H9 (cell line): ENCODE results near the gene BOD1L1. TPM values are rescaled to one million over a fixed set of nuclear protein-coding genes. Genes with fewer than 3 reads are reported as not detected.

Source experiments
- DNase-seq: peaks from one replicate; pipeline ENCODE4 v3.0.0-alpha.2; 2017
- H2AFZ ChIP-seq: one replicate; pipeline ENCODE4 v1.6.1; 2013; ENCODE audit warnings: mild to moderate bottlenecking, low read length, control low read depth, moderate library complexity
- H2AK5ac ChIP-seq: 2 replicates; pipeline ENCODE4 v1.6.1; 2013; ENCODE audit warnings: low read length, control low read depth, mixed read lengths; ENCODE audit not compliant: insufficient read length
- H2BK120ac ChIP-seq: one replicate; pipeline ENCODE4 v1.6.1; 2013; ENCODE audit warnings: low read depth, mild to moderate bottlenecking, low read length, control low read depth, inconsistent platforms; ENCODE audit not compliant: poor library complexity, severe bottlenecking
- H2BK12ac ChIP-seq: 2 replicates; pipeline ENCODE4 v1.6.1; 2013; ENCODE audit warnings: low read length, control low read depth, mixed read lengths, low read depth; ENCODE audit not compliant: insufficient read length
- H2BK15ac ChIP-seq: 2 replicates; pipeline ENCODE4 v1.6.1; 2013; ENCODE audit warnings: low read depth, low read length, control low read depth
- H2BK20ac ChIP-seq: one replicate; pipeline ENCODE4 v1.6.1; 2013; ENCODE audit warnings: low read depth, mild to moderate bottlenecking, low read length, control low read depth, inconsistent platforms; ENCODE audit not compliant: poor library complexity, severe bottlenecking
- H2BK5ac ChIP-seq: 2 replicates; pipeline ENCODE4 v1.6.1; 2013; ENCODE audit warnings: low read length, control low read depth, mixed read lengths; ENCODE audit not compliant: insufficient read length
- H3K14ac ChIP-seq: 2 replicates; pipeline ENCODE4 v1.6.1; 2013; ENCODE audit warnings: low read length, control low read depth; ENCODE audit not compliant: insufficient read depth
- H3K18ac ChIP-seq: 2 replicates; pipeline ENCODE4 v1.6.1; 2013; ENCODE audit warnings: low read depth, mild to moderate bottlenecking, mixed read lengths, low read length, control low read depth; ENCODE audit not compliant: insufficient read length
- H3K23ac ChIP-seq: 2 replicates; pipeline ENCODE4 v1.6.1; 2013; ENCODE audit warnings: low read length, control low read depth, mixed read lengths, low read depth; ENCODE audit not compliant: insufficient read length
- H3K23me2 ChIP-seq: 2 replicates; pipeline ENCODE4 v1.6.1; 2013; ENCODE audit warnings: low read depth, mild to moderate bottlenecking, mixed read lengths, low read length, control low read depth; ENCODE audit not compliant: insufficient read length, poor library complexity, severe bottlenecking
- H3K27ac ChIP-seq: 2 replicates; pipeline ENCODE4 v1.5.1; 2013; ENCODE audit warnings: low read length, control low read depth, mixed read lengths, low read depth; ENCODE audit not compliant: insufficient read length
- H3K27me3 ChIP-seq: 2 replicates; pipeline ENCODE4 v1.6.1; 2013; ENCODE audit warnings: low read length, control low read depth, inconsistent platforms; ENCODE audit not compliant: insufficient read depth
- H3K4ac ChIP-seq: 2 replicates; pipeline ENCODE4 v1.6.1; 2013; ENCODE audit warnings: low read depth, mild to moderate bottlenecking, control low read depth, inconsistent platforms, low read length, moderate library complexity
- H3K4me1 ChIP-seq: 2 replicates; pipeline ENCODE4 v1.6.1; 2013; ENCODE audit warnings: low read length, control low read depth, inconsistent platforms; ENCODE audit not compliant: insufficient read depth
- H3K4me2 ChIP-seq: 2 replicates; pipeline ENCODE4 v1.6.1; 2013; ENCODE audit warnings: low read length, control low read depth, mixed read lengths; ENCODE audit not compliant: insufficient read length, insufficient read depth
- H3K56ac ChIP-seq: 2 replicates; pipeline ENCODE4 v1.6.1; 2013; ENCODE audit warnings: low read depth, mild to moderate bottlenecking, mixed read lengths, low read length, control low read depth; ENCODE audit not compliant: insufficient read length
- H3K79me1 ChIP-seq: 2 replicates; pipeline ENCODE4 v1.6.1; 2013; ENCODE audit warnings: low read depth, mild to moderate bottlenecking, moderate library complexity, low read length, control low read depth, inconsistent platforms; ENCODE audit not compliant: insufficient read depth, poor library complexity, severe bottlenecking
- H3K79me2 ChIP-seq: 2 replicates; pipeline ENCODE4 v1.6.1; 2013; ENCODE audit warnings: low read length, control low read depth, inconsistent platforms; ENCODE audit not compliant: insufficient read depth
- H3K9ac ChIP-seq: 2 replicates; pipeline ENCODE4 v1.6.1; 2013; ENCODE audit warnings: low read length, control low read depth, mixed read lengths; ENCODE audit not compliant: insufficient read length; ENCODE audit errors: extremely low read depth
- H3K9me3 ChIP-seq: one replicate; pipeline ENCODE4 v1.6.1; 2013; ENCODE audit warnings: low read depth, low read length, inconsistent platforms; ENCODE audit not compliant: control insufficient read depth
- H3T11ph ChIP-seq: one replicate; pipeline ENCODE4 v1.6.1; 2013; ENCODE audit warnings: mild to moderate bottlenecking, low read length, control low read depth, inconsistent platforms
- H4K20me1 ChIP-seq: one replicate; pipeline ENCODE4 v1.6.1; 2013; ENCODE audit not compliant: control insufficient read depth, insufficient read length, insufficient read depth
- H4K5ac ChIP-seq: 2 replicates; pipeline ENCODE4 v1.6.1; 2013; ENCODE audit warnings: low read depth, mild to moderate bottlenecking, mixed read lengths, low read length, control low read depth; ENCODE audit not compliant: insufficient read length
- H4K8ac ChIP-seq: replicated peaks from 2 replicates; pipeline ENCODE4 v1.6.1; 2013; ENCODE audit warnings: low read length, control low read depth, mixed read lengths, low read depth; ENCODE audit not compliant: insufficient read length
- H4K91ac ChIP-seq: 2 replicates; pipeline ENCODE4 v1.6.1; 2013; ENCODE audit warnings: low read depth, mild to moderate bottlenecking, moderate library complexity, mixed read lengths, low read length, control low read depth; ENCODE audit not compliant: insufficient read length
- H3K27ac Mint-ChIP-seq, 3 experiments: 2 replicates in 2 of 3; 3 replicates in 1 of 3; pipeline ENCODE4 v1.8.0; 2020 to 2021; ENCODE audit warnings: mixed read lengths in 3 of 3, mild to moderate bottlenecking in 1 of 3, moderate library complexity in 1 of 3
- H3K27me3 Mint-ChIP-seq: 2 replicates; pipeline ENCODE4 v1.8.0; 2021; ENCODE audit warnings: low read depth, mild to moderate bottlenecking, moderate library complexity, mixed read lengths
- H3K36me3 Mint-ChIP-seq, 3 experiments: 2 replicates in 2 of 3; 3 replicates in 1 of 3; pipeline ENCODE4 v1.8.0; 2020 to 2021; ENCODE audit warnings: low read depth in 3 of 3, mixed read lengths in 3 of 3; ENCODE audit not compliant: insufficient read depth in 1 of 3
- H3K4me1 Mint-ChIP-seq, 2 experiments: 2 replicates each; pipeline ENCODE4 v1.8.0; 2020; ENCODE audit warnings: mixed read lengths in 2 of 2
- H3K4me3 Mint-ChIP-seq, 2 experiments: 2 replicates in 1 of 2; 3 replicates in 1 of 2; pipeline ENCODE4 v1.8.0; 2020 to 2021; ENCODE audit warnings: mild to moderate bottlenecking in 2 of 2, mixed read lengths in 2 of 2, moderate library complexity in 1 of 2
- H3K9me3 Mint-ChIP-seq, 2 experiments: 2 replicates in 1 of 2; 3 replicates in 1 of 2; pipeline ENCODE4 v1.8.0; 2020; ENCODE audit warnings: mild to moderate bottlenecking in 2 of 2, mixed read lengths in 2 of 2, moderate library complexity in 1 of 2
- CTCF ChIP-seq: fragments of 200-600 bp; sonication (generic); conservative IDR thresholded peaks from 3 replicates; pipeline ENCODE4 v1.8.0; 2021; ENCODE audit warnings: antibody characterized with exemption, mild to moderate bottlenecking
- WGBS: extraction: QIAGEN DNeasy Blood & Tissue Kit; methylation state at CpG from one replicate; pipeline ENCODE4 v1.1.7; 2013; ENCODE audit warnings: missing lambda C conversion rate, low lambda C conversion rate, mixed read lengths; ENCODE audit not compliant: insufficient read length; ENCODE audit errors: extremely low coverage; 5-methylcytosine and 5-hydroxymethylcytosine counted together
- total RNA-seq: library from RNA; stranded (reverse); gene quantifications from 2 replicates; pipeline ENCODE4 v1.2.1, GENCODE V29; 2021

The BOD1L1 gene
- total RNA-seq, 1 experiment from 2014 or later = 37.8 TPM

- Mint-ChIP-seq H3K27ac (no peak overlapping the region), H3K9me3 (peaks cover 2 to 9% of the 10 kb centered on the region in 2 experiments; a peak in 3 of 5 replicates), H3K27me3 (peaks cover 28% of the 10 kb centered on the region), H3K4me1 (no peaks in the 10 kb centered on the region), H3K36me3 (no peaks in the 10 kb centered on the region), H3K4me3 (no peak overlapping the region)
- Histone ChIP-seq H2BK12ac (no peak overlapping the region), H3T11ph (no peak overlapping the region), H3K4me1 (no peaks in the 10 kb centered on the region), H3K23me2 (no peaks in the 10 kb centered on the region), H2BK120ac (no peak overlapping the region), H2BK5ac (no peak overlapping the region), H3K9ac (no peak overlapping the region), H3K14ac (no peak overlapping the region), H3K9me3 (no peaks in the 10 kb centered on the region), H4K20me1 (no peaks in the 10 kb centered on the region), H3K56ac (no peak overlapping the region), H2AFZ (no peak overlapping the region), H3K79me2 (no peaks in the 10 kb centered on the region), H2BK15ac (no peak overlapping the region), H3K27me3 (no peaks in the 10 kb centered on the region), H2BK20ac (no peak overlapping the region), H4K91ac (no peak overlapping the region), H3K18ac (no peak overlapping the region), H4K8ac (no peak overlapping the region), H3K4me2 (no peak overlapping the region), H2AK5ac (no peak overlapping the region), H3K27ac (no peak overlapping the region), H4K5ac (no peak overlapping the region), H3K4ac (no peak overlapping the region), H3K79me1 (no peaks in the 10 kb centered on the region), H3K23ac (no peak overlapping the region)
- no peak for DNase-seq
- TF ChIP-seq CTCF = no peak
- no CpG with 5 or more reads among the region's 2 CpGs for WGBS
Observed at GRCh38 chr4:13555325-13555724, 72.2 kb downstream of the BOD1L1 start.
